HG02798 (cell line): ENCODE results near the gene CYSTM1.

Experiments used
- ATAC-seq: cut with Tn5 transposase; IDR thresholded peaks from one replicate; pipeline ENCODE4 v1.9.1; 2021; ENCODE audit warnings: mild to moderate bottlenecking; ENCODE audit not compliant: unreplicated experiment, poor library complexity

Gene CYSTM1

DNA sequence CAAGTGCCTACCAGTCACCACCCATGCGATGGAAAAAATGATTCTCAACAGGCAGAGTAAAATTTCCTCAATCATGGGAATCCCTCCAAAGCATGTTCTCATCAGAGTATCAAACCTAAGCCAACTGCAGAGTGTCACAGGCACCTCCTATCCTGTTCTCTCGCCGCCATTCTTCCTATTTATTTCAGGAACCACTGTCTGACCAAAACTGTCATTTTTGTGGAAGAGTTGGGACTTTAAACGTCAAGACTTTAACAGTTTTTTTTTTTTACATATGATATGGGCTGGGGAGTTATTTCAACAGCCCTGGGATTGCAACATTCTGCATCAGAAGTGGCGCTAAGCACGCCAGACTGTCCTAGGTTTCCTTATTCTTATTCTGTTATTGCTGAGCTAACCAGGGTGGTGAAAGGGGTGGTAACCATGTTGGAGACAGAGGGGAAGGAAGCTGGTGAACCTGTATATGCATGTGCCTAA is 98.5 kb downstream of the CYSTM1 start:
- no peak for ATAC-seq

GRCh38 chr5:140275837-140276236 is 100.8 kb downstream of the CYSTM1 start:
- no peak for ATAC-seq

GRCh38 chr5:140282266-140282665 is 107.3 kb downstream of the CYSTM1 start:
- no peak for ATAC-seq

DNA sequence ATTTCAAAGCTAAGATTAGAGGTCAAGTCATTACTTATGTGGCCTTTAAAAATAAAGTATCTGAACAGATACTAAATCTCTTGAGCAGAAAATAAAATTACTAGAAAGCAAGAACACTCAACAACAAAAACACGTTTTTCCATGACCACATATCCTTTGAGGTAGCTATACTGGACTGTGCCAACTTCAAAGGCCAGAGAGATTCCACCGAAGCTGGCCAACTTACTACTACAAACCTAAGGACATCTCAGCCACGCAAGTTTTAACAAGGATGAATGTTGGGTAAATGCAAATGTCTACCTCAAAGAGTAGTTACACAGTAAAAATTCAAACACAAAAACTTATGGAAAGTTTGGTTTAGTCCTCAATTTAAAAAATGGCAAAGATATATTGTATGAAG is 109.0 kb downstream of the CYSTM1 start:
- no peak for ATAC-seq

- no peak for ATAC-seq
Measured at GRCh38 chr5:140286424-140286823, 111.4 kb downstream of the CYSTM1 start.

GRCh38 chr5:140287801-140288521 is 113.0 kb downstream of the CYSTM1 start:
- ATAC-seq = no peak

GRCh38 chr5:140292212-140293036 is 117.4 kb downstream of the CYSTM1 start:
- ATAC-seq = no peak
